Activated CD4-positive, alpha-beta T cell treated with anti-CD3 and anti-CD28 coated beads, Interleukin-2, amount 50 U/mL, for 4 hours (primary cell): ENCODE results near the gene CLNK.
"Not testable (repeated sequence)": the region's sequence is repeated elsewhere in the genome, so short reads cannot be mapped to it uniquely, and the experiment has no call there.

Source experiments
- DNase-seq, 2 experiments: peaks; one replicate each; pipeline ENCODE4 v3.0.0-alpha.2; 2020

CLNK gene

DNA sequence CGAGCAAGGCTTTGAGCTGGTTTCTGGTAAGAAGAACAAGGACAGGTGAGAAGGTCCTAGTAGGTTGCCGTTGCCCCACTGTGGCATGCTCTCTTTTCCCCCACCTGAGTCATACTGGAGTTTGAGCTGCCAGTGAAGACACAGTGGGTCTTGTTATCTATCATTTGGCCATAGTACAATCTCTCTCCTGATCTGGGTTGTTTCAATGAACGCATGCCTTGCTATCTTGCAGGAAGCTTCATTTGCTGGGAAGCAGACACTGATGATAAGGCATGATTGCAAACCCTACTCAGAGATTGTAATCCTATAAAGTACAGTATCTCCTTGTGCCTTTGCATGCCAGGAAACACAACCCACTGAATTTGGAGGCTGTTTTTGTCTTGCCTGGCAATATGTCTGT lies 77.4 kb downstream of the CLNK start:
- no peak for DNase-seq

GRCh38 chr4:10606483-10607155 lies 77.9 kb downstream of the CLNK start:
- no peak for DNase-seq

DNA sequence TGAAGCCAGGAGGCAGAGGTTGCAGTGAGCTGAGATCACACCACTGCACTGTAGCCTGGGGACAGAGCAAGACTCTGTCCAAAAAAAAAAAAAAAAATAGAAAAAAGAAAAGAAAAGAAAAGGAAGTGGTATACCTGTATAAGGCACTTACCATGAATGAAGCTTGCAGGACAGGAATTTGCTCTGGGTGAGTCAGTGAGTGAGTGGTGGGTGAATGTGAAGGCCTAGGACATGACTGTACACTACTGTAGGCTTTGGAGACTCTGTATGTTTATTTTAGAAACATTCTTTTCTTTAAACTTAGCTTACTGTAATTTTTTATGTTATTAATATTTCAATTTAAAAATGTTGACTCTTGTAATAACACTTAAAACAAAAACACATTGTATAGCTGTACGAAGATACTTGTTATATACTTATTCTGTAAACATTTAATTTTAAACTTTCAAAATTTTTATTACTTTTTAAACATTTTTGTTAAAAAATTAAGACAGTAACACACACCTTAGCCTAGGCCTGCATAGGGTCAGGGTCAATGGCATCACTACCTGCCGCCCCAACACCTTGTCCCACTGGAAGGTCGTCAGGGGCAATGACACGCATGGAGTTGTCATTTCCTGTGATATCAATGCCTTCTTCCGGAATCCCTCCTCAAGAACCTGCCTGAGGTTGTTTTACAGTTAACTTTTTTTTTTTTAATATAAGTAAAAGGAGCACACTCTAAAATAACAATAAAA lies 78.7 kb downstream of the CLNK start:
- no peak for DNase-seq

GRCh38 chr4:10605031-10605430 lies 79.5 kb downstream of the CLNK start:
- no peak for DNase-seq

GRCh38 chr4:10599574-10599973 lies 85.0 kb downstream of the CLNK start:
- DNase-seq = no peak

GRCh38 chr4:10598829-10599228 lies 85.7 kb downstream of the CLNK start:
- no peak for DNase-seq

- DNase-seq = no peak
Measured at GRCh38 chr4:10596586-10597290, 87.8 kb downstream of the CLNK start.

DNA sequence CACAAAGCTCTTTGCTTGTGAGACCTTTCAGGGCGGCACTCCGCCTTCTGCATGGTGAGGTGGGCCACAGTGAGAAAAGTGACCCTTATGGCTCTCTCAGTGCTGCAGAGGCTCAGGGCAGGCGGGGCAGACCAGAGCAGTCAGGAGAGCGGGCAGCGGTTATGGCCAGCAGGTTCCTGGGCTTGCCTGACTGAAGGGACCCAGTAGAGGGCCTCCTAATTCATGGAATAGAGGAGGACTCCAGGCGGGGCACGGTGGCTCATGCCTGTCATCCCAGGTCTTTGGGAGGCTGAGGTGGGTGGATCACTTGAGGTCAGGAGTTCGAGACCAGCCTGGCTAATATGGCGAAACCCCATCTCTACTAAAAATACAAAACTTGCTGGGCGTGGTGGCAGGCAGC lies 91.4 kb downstream of the CLNK start:
- DNase-seq = no peak

GRCh38 chr4:10590896-10591295 lies 93.7 kb downstream of the CLNK start:
- DNase-seq = no peak

DNA sequence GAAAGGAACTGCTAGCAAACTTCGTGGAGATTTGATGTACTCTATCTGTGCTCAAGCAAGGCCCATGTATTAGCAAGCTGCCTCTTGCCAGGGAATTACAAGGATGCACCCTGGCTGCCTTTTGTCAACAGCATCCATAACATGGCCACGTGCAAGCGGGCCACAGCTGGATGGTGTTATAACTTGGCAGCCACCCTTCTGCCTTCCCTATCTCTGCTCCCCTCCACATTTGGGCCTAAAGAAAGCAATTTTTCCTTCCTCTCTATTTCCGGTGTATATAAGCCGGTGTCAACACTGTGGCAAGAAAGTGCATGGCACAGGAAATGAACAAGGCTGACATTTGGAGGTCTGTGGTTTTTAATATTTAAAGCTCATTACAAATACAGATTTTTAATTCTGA lies 94.8 kb downstream of the CLNK start:
- DNase-seq = no peak

- DNase-seq = no peak
Measured at GRCh38 chr4:10589321-10589720, 95.2 kb downstream of the CLNK start.

- DNase-seq = no peak
Measured at GRCh38 chr4:10587697-10588096, 96.9 kb downstream of the CLNK start.

GRCh38 chr4:10587296-10587695 lies 97.3 kb downstream of the CLNK start:
- no peak for DNase-seq

- DNase-seq = no peak
Measured at GRCh38 chr4:10584042-10584441, 100.5 kb downstream of the CLNK start.

DNA sequence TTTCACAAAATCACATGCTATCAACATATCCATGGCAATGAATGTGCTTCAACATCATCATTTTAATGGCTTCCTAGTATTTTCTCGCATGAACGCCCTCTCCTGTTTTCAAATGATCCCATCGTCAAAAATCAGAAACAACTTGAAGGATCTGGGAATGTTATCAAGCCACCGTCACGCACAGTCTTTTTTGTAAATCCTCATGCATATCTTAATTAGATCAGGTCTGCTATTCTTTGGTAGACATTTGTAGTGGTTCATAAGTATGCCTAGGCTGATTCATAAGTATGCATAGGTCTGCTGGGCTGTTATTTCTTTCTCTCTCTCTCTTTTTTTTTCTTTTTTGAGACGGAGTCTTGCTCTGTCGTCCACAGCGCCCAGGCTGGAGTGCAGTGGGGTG lies 101.6 kb downstream of the CLNK start:
- no peak for DNase-seq

- no peak for DNase-seq
Measured at GRCh38 chr4:10582059-10582686, 102.4 kb downstream of the CLNK start.

DNA sequence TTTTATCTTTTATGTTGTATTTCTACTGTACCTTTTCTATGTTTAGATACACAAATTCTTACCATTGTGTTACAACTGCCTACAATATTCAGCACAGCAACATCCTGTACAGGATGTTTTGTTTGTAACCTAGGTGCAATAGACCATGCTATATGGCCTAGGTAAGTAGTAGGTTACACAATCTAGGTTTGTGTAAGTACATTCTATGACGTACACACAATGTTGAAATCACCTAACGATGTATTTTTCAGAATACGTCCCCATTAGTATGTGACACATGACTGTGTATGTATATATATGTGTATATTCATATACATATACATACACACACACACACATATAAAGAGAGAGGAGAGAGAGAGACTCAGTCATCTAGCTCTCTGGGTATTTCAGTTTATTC lies 103.5 kb downstream of the CLNK start:
- DNase-seq = no peak

- no peak for DNase-seq
Measured at GRCh38 chr4:10579648-10580047, 104.9 kb downstream of the CLNK start.

- no peak for DNase-seq
Measured at GRCh38 chr4:10577508-10578426, 106.8 kb downstream of the CLNK start.

- no peak for DNase-seq
Measured at GRCh38 chr4:10577018-10577417, 107.5 kb downstream of the CLNK start.

GRCh38 chr4:10576236-10576635 lies 108.3 kb downstream of the CLNK start:
- no peak for DNase-seq

GRCh38 chr4:10575414-10575813 lies 109.2 kb downstream of the CLNK start:
- no peak for DNase-seq

DNA sequence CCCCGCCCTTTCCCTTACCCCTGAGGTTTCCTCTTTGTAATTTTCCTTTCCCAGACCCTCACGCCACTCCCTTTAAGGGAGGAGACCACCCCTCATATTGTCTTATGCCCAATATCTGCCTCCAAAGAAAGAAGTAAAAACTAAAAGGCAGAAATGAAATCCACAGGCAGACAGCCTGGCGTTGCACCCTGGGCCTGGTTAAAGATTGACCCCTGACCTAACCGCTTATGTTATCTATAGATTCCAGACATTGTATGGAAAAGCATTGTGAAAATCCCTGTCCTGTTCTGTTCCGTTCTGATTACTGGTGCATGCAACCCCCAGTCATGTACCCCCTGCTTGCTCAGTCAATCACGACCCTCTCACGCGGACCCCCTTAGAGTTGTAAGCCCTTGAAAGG lies 110.0 kb downstream of the CLNK start:
- DNase-seq = not testable (repeated sequence)
